HCT116 (cell line): Measurements from ENCODE around the gene WFDC6. TPM values are rescaled to one million over a fixed set of nuclear protein-coding genes. Genes with fewer than 3 reads are reported as not detected.

Source experiments
- ATAC-seq: fragments of 200-7000 bp; cut with Tn5 transposase; 2 replicates; pipeline ENCODE4 v1.9.1; 2020; ENCODE audit warnings: mild to moderate bottlenecking, moderate library complexity
- BruUV-seq: library from RNA; stranded (reverse); fragments of 400-500 nt; replicated peaks from 2 replicates; lab custom pipeline; 2021; lab: Mats Ljungman, UMichigan
- CTCF ChIA-PET: fragments of 300-600 bp; sonication (Branson Sonifier 250); formaldehyde crosslinking; loops from one replicate; lab custom pipeline; 2021; ENCODE audit warnings: antibody characterized with exemption; lab: Charles Lee
- POLR2A ChIA-PET: fragments of 300-600, 350-600 bp; sonication (Branson Sonifier 250); formaldehyde crosslinking; loops from one replicate; lab custom pipeline; 2021; ENCODE audit warnings: antibody characterized with exemption; lab: Charles Lee
- RAD21 ChIA-PET, 2 experiments: fragments of 300-600 bp; sonication (Branson Sonifier 250); formaldehyde crosslinking; loops; one replicate each; lab custom pipeline; 2023; ENCODE audit warnings: low total read pairs in 2 of 2; ENCODE audit not compliant: uncharacterized antibody in 2 of 2, unreplicated experiment in 2 of 2, low non-redundant PET in 1 of 2; lab: Charles Lee
- DNase-seq: peaks from one replicate; pipeline ENCODE4 v3.0.0-alpha.2; 2010; ENCODE audit warnings: low read depth, low spot score
- H2AFZ ChIP-seq: fragments of 200-600 bp; shearing (Covaris generic), sonication (generic); 2 replicates; pipeline ENCODE4 v1.6.1; 2017; ENCODE audit warnings: low read depth, mixed run types, mixed read lengths, antibody characterized with exemption, low read length; ENCODE audit not compliant: poor library complexity, severe bottlenecking
- H3K27ac ChIP-seq: 2 replicates; pipeline ENCODE4 v1.5.1; 2012; ENCODE audit warnings: low read depth, low read length
- H3K27me3 ChIP-seq: fragments of 200-600 bp; sonication (generic); 2 replicates; pipeline ENCODE4 v1.6.1; 2016; ENCODE audit warnings: mixed run types, low read length, mixed read lengths; ENCODE audit not compliant: insufficient read depth
- H3K36me3 ChIP-seq, 2 experiments: fragments of 200-500 bp in 1 of 2; fragments of 200-600 bp in 1 of 2; sonication (Bioruptor generic) in 1 of 2; sonication (generic) in 1 of 2; 2 replicates each; pipeline versions ENCODE4 v1.5.1 to v1.6.1; 2014 to 2016; ENCODE audit warnings: low read length in 2 of 2, inconsistent platforms in 1 of 2, mixed read lengths in 1 of 2, mixed run types in 1 of 2; ENCODE audit not compliant: insufficient read depth in 2 of 2, control insufficient read depth in 1 of 2
- H3K4me1 ChIP-seq, 2 experiments: fragments of 200-600 bp in 1 of 2; sonication (generic) in 1 of 2; 2 replicates each; pipeline versions ENCODE4 v1.5.1 to v1.6.1; 2012 to 2017; ENCODE audit warnings: low read length in 2 of 2, inconsistent platforms in 1 of 2, mild to moderate bottlenecking in 1 of 2, mixed read lengths in 1 of 2, mixed run types in 1 of 2, moderate library complexity in 1 of 2; ENCODE audit not compliant: insufficient read depth in 2 of 2, control insufficient read depth in 1 of 2
- H3K4me2 ChIP-seq: fragments of 200-600 bp; sonication (generic); 2 replicates; pipeline ENCODE4 v1.6.1; 2017; ENCODE audit warnings: mixed run types, low read length, mixed read lengths
- H3K4me3 ChIP-seq, 2 experiments: fragments of 200-600 bp in 1 of 2; sonication (generic) in 1 of 2; replicated peaks in 1 of 2; 2 replicates each; pipeline ENCODE4 v1.5.1; 2011 to 2016; ENCODE audit warnings: low read length in 2 of 2, control low read depth in 1 of 2, low read depth in 1 of 2, mild to moderate bottlenecking in 1 of 2, mixed read lengths in 1 of 2, mixed run types in 1 of 2
- H3K79me2 ChIP-seq: fragments of 200-600 bp; sonication (generic); 2 replicates; pipeline ENCODE4 v1.6.1; 2017; ENCODE audit warnings: mild to moderate bottlenecking, mixed run types, low read length, moderate library complexity, mixed read lengths; ENCODE audit not compliant: insufficient read depth
- H3K9ac ChIP-seq: fragments of 200-600 bp; sonication (generic); 2 replicates; pipeline ENCODE4 v1.6.1; 2016; ENCODE audit warnings: low read length, mixed read lengths
- H3K9me2 ChIP-seq: fragments of 200-600 bp; sonication (generic), shearing (Covaris generic); 2 replicates; pipeline ENCODE4 v1.6.1; 2017; ENCODE audit warnings: mixed run types, mild to moderate bottlenecking, moderate library complexity; ENCODE audit not compliant: insufficient read depth
- H3K9me3 ChIP-seq, 2 experiments: fragments of 200-500 bp in 1 of 2; fragments of 200-600 bp in 1 of 2; sonication (Bioruptor generic) in 1 of 2; sonication (generic) in 1 of 2; 2 replicates each; pipeline ENCODE4 v1.6.1; 2014 to 2017; ENCODE audit warnings: low read length in 2 of 2, mixed read lengths in 2 of 2, inconsistent platforms in 1 of 2, low read depth in 1 of 2, mild to moderate bottlenecking in 1 of 2, mixed run types in 1 of 2, moderate library complexity in 1 of 2; ENCODE audit not compliant: control insufficient read depth in 1 of 2, insufficient read depth in 1 of 2
- H4K20me1 ChIP-seq: fragments of 200-600 bp; sonication (generic), shearing (Covaris generic); 2 replicates; pipeline ENCODE4 v1.6.1; 2017; ENCODE audit warnings: mixed run types, mild to moderate bottlenecking, moderate library complexity; ENCODE audit not compliant: insufficient read depth
- CBX3 ChIP-seq: IDR thresholded peaks from 2 replicates; pipeline ENCODE4 v1.6.1; 2012; ENCODE audit warnings: low read depth
- EGR1 ChIP-seq: IDR thresholded peaks from 2 replicates; pipeline ENCODE4 v1.6.1; 2012; ENCODE audit warnings: low read depth
- EZH2 ChIP-seq: fragments of 200-600 bp; sonication (generic); IDR thresholded peaks from 2 replicates; pipeline ENCODE4 v1.6.1; 2017; ENCODE audit warnings: antibody characterized with exemption, mixed run types
- EZH2phosphoT487 ChIP-seq: fragments of 200-600 bp; IDR thresholded peaks from 2 replicates; pipeline ENCODE4 v1.6.1; 2018; ENCODE audit warnings: antibody characterized with exemption, borderline replicate concordance
- FOSL1 ChIP-seq: IDR thresholded peaks from 2 replicates; pipeline ENCODE4 v1.6.1; 2012; ENCODE audit warnings: low read depth
- JUND ChIP-seq: IDR thresholded peaks from 2 replicates; pipeline ENCODE4 v1.6.1; 2012
- POLR2A ChIP-seq: IDR thresholded peaks from 2 replicates; pipeline ENCODE4 v1.7.0; 2011; ENCODE audit warnings: borderline replicate concordance; ENCODE audit not compliant: insufficient read depth, insufficient read length; ENCODE audit errors: extremely low read depth
- REST ChIP-seq: IDR thresholded peaks from 2 replicates; pipeline ENCODE4 v1.6.1; 2012; ENCODE audit warnings: low read depth
- SIN3A ChIP-seq: IDR thresholded peaks from 2 replicates; pipeline ENCODE4 v1.6.1; 2012; ENCODE audit warnings: low read depth
- ZFX ChIP-seq: fragments of 450-650 bp; IDR thresholded peaks from 2 replicates; pipeline ENCODE4 v1.6.1; 2017
- ZNF274 ChIP-seq: fragments of 200-500 bp; sonication (Bioruptor generic); IDR thresholded peaks from 2 replicates; pipeline ENCODE4 v1.6.1; 2014; ENCODE audit warnings: mild to moderate bottlenecking, low read depth, low read length, inconsistent platforms
- intact Hi-C: fragments of 100-400 bp; cut with micrococcal nuclease; formaldehyde crosslinking; loops from 2 replicates; pipeline ENCODE4 v1.10.0; 2022
- total RNA-seq: library from RNA; stranded (reverse); gene quantifications from one replicate; pipeline ENCODE4 v1.2.1, GENCODE V29; 2021; ENCODE audit not compliant: unreplicated experiment

Gene WFDC6
- total RNA-seq, 1 experiment from 2014 or later, result not detected

GRCh38 chr20:45550765-45551164 is 11.5 kb upstream of the WFDC6 start:
- Histone ChIP-seq H3K79me2 (no peaks in the 10 kb centered on the region), H3K4me3 (no peak overlapping the region), H3K9ac (no peak overlapping the region), H3K4me1 (no peaks in the 10 kb centered on the region), H3K27me3 (peaks cover 9% of the 10 kb centered on the region; the same call in 1 of the 2 replicates), H3K9me3 (no peaks in the 10 kb centered on the region), H3K9me2 (no peaks in the 10 kb centered on the region), H3K27ac (no peak overlapping the region), H3K4me2 (no peak overlapping the region), H4K20me1 (no peaks in the 10 kb centered on the region), H2AFZ (no peak overlapping the region), H3K36me3 (no peaks in the 10 kb centered on the region)
- intact Hi-C loops, result no loop called here
- ChIA-PET CTCF (interaction anchor here (0.7 to 1.0 kb wide), 2 partner anchors 9 to 220 kb away, joined by 4 read pairs; no protein-coding TSS in a partner anchor), POLR2A (no interaction called here), RAD21 (no interaction called here)
- ATAC-seq, result no peak
- BruUV-seq, result no TSS peak
- TF ChIP-seq EZH2 (no peak), SIN3A (no peak), ZFX (no peak), EZH2phosphoT487 (no peak), REST (no peak), FOSL1 (no peak), POLR2A (no peak), JUND (no peak), ZNF274 (no peak), CBX3 (no peak), EGR1 (no peak)
- DNase-seq, result no peak
